ENCODE results near the gene ZNF134. TPM values are rescaled to one million over a fixed set of nuclear protein-coding genes. Genes with fewer than 3 reads are reported as not detected.

Gene ZNF134
- total RNA-seq: 48.2 TPM

- DNase-seq (ENCODE audit: low read depth in 2 of 3, low spot score in 2 of 3): peak; percentile 73 to 96 (median 94)
Measured at GRCh38 chr19:57613941-57614743, at the start of gene ZNF134. Gene ZNF134, plus strand, starts transcription at chr19:57614242. Its CDS starts 5,227 bp downstream, at chr19:57619469.

GRCh38 chr19:57566396-57567265 is 47.4 kb upstream of the ZNF134 start:
- peak in 2 of 3 donors; percentile 45 to 64 for DNase-seq (ENCODE audit: low read depth in 2 of 3, low spot score in 2 of 3)

GRCh38 chr19:57570707-57571106 is 43.3 kb upstream of the ZNF134 start:
- no peak for DNase-seq (ENCODE audit: low read depth in 2 of 3, low spot score in 2 of 3)

- no peak for DNase-seq (ENCODE audit: low read depth in 2 of 3, low spot score in 2 of 3)
Measured at GRCh38 chr19:57572415-57572947, 41.6 kb upstream of the ZNF134 start.

- DNase-seq (ENCODE audit: low read depth in 2 of 3, low spot score in 2 of 3): no peak
Measured at GRCh38 chr19:57576661-57577060, 37.4 kb upstream of the ZNF134 start.

GRCh38 chr19:57578487-57579205 is 35.4 kb upstream of the ZNF134 start, which contains the start of gene ZNF416:
Gene ZNF416, minus strand, starts transcription at chr19:57578911. Its CDS starts 207 bp downstream, at chr19:57578704.
- DNase-seq (ENCODE audit: low read depth in 2 of 3, low spot score in 2 of 3): peak; percentile 88 to 99 (median 99)

GRCh38 chr19:57583104-57583520 is 30.9 kb upstream of the ZNF134 start:
- no peak for DNase-seq (ENCODE audit: low read depth in 2 of 3, low spot score in 2 of 3)

- peak; percentile 72 to 99 (median 98) for DNase-seq (ENCODE audit: low read depth in 2 of 3, low spot score in 2 of 3)
Measured at GRCh38 chr19:57583521-57584416, 30.3 kb upstream of the ZNF134 start, which contains the start of gene ZIK1. Gene ZIK1, plus strand, starts transcription at chr19:57584145. Its CDS starts 212 bp downstream, at chr19:57584357.

GRCh38 chr19:57587529-57587928 is 26.5 kb upstream of the ZNF134 start:
- DNase-seq (ENCODE audit: low read depth in 2 of 3, low spot score in 2 of 3): no peak

GRCh38 chr19:57599377-57599760 is 14.7 kb upstream of the ZNF134 start:
- DNase-seq (ENCODE audit: low read depth in 2 of 3, low spot score in 2 of 3): no peak

- peak; percentile 57 to 95 (median 91) for DNase-seq (ENCODE audit: low read depth in 2 of 3, low spot score in 2 of 3)
Measured at GRCh38 chr19:57599761-57600383, 14.2 kb upstream of the ZNF134 start, which contains the start of gene ZNF530. Gene ZNF530, plus strand, starts transcription at chr19:57599885. Its CDS starts 4,461 bp downstream, at chr19:57604346.

GRCh38 chr19:57606931-57607330 is 7.1 kb upstream of the ZNF134 start:
- no peak for DNase-seq (ENCODE audit: low read depth in 2 of 3, low spot score in 2 of 3)

- DNase-seq (ENCODE audit: low read depth in 2 of 3, low spot score in 2 of 3): no peak
Measured at GRCh38 chr19:57611113-57611512, 2.9 kb upstream of the ZNF134 start.

GRCh38 chr19:57615346-57615745 is 1.3 kb downstream of the ZNF134 start:
- peak in 1 of 3 donors; percentile 28 for DNase-seq (ENCODE audit: low read depth in 2 of 3, low spot score in 2 of 3)

- DNase-seq (ENCODE audit: low read depth in 2 of 3, low spot score in 2 of 3): peak in 1 of 3 donors; percentile 48
Measured at GRCh38 chr19:57620673-57621348, 6.8 kb downstream of the ZNF134 start.

GRCh38 chr19:57623091-57623490 is 9.0 kb downstream of the ZNF134 start:
- DNase-seq (ENCODE audit: low read depth in 2 of 3, low spot score in 2 of 3): no peak

- DNase-seq (ENCODE audit: low read depth in 2 of 3, low spot score in 2 of 3): peak; percentile 72 to 97 (median 93)
Measured at GRCh38 chr19:57632987-57633831, 19.2 kb downstream of the ZNF134 start, which contains the start of gene ZNF211. Gene ZNF211, plus strand, starts transcription at chr19:57633168. Its CDS starts 179 bp downstream, at chr19:57633347.

Measured in hematopoietic multipotent progenitor cell (in vitro differentiated cells).